Measurements from ENCODE around the gene TNXB. TPM values are rescaled to one million over a fixed set of nuclear protein-coding genes. Genes with fewer than 3 reads are reported as not detected.
"Not testable (repeated sequence)": the region's sequence is repeated elsewhere in the genome, so short reads cannot be mapped to it uniquely, and the experiment has no call there.

TNXB gene
- total and polyA plus RNA-seq, 9 donors: 13.3 to 334 (median 146) TPM

DNA sequence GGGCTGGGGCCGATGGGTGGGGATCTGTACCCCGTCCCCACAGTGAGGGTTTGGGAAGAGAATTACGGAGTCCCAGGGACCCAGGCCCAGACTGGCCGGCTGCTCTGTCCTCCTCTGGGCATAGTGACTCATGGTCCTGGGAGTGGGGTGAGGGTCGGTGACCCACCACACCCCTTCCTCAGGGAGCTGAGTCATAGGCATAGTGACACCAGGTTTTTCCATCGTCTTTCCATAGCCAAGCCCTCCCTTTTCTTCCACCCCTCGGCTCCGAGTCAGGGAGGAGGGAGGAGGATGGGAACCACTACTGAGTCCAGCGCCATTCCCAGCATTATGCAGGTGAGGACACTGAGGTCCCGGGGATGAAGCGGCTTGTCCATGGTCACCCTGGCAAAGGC lies 62.1 kb downstream of the TNXB start:
- WGBS, 3 donors: 35 to 38% (median 37%) methylated on average over 11 of the region's 11 CpGs
- no peaks in the 10 kb centered on the region for H3K27me3 ChIP-seq
- no peaks in the 10 kb centered on the region for H3K36me3 ChIP-seq
- H3K9me3 ChIP-seq: no peaks in the 10 kb centered on the region
- H3K4me3 ChIP-seq: no peak overlapping the region
- intact Hi-C loops (cut with DNase I): loop anchor here in 1 of 4 donors (2.0 kb wide), 1 partner anchor 66 kb away; no protein-coding TSS in a partner anchor
- peaks cover 10% of the 10 kb centered on the region for H3K4me1 ChIP-seq (ENCODE audit: insufficient read depth)
- H3K27ac ChIP-seq: peak overlapping the region; percentile 73 to 83
- peak in 4 of 5 donors; percentile 67 to 88 (median 72) for DNase-seq
- TF ChIP-seq, protein P1, sequence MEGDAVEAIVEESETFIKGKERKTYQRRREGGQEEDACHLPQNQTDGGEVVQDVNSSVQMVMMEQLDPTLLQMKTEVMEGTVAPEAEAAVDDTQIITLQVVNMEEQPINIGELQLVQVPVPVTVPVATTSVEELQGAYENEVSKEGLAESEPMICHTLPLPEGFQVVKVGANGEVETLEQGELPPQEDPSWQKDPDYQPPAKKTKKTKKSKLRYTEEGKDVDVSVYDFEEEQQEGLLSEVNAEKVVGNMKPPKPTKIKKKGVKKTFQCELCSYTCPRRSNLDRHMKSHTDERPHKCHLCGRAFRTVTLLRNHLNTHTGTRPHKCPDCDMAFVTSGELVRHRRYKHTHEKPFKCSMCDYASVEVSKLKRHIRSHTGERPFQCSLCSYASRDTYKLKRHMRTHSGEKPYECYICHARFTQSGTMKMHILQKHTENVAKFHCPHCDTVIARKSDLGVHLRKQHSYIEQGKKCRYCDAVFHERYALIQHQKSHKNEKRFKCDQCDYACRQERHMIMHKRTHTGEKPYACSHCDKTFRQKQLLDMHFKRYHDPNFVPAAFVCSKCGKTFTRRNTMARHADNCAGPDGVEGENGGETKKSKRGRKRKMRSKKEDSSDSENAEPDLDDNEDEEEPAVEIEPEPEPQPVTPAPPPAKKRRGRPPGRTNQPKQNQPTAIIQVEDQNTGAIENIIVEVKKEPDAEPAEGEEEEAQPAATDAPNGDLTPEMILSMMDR (IDR thresholded peaks at IDR 0.05): no peak
- peak; percentile 19 for TF ChIP-seq POLR2A (IDR thresholded peaks at IDR 0.05)
- peak; percentile 30 for TF ChIP-seq EP300 (IDR thresholded peaks at IDR 0.05)

DNA sequence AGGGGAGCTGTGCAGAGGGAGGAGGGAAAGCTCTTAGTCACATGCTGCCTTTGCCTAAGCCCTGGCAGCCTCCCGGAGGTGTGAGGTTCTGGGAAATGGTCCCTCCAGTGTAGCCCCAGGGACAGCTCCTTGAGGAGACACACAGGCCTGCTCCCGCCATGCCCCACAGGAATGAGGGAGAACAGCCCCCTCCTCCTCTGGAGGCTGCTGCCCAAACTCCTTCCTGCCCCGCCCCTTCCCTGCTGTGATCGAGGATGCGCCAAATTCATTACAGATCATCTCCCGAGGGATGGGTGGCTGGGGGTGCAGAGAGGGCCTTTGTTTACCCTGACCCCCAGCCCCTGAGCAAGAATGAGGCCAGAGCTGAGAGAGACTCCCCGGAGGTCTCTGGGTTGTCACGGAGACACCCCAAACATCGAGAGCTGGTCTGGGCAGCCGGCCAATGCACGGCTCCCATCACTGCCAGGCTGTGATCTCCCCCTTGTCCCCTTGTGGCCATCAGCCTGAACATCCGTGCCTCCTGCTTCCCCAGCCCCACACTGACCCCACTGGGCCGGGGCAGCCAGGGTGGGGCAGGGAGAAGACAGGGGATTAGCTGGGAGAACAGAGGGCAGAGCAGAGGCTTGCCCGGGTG lies 62.6 kb downstream of the TNXB start:
- no peak overlapping the region for H3K4me3 ChIP-seq
- DNase-seq: peak; percentile 67 to 78 (median 77)
- H3K27ac ChIP-seq: peak overlapping the region; percentile 73 to 83
- WGBS, 3 donors: 28 to 40% (median 33%) methylated on average over 14 of the region's 14 CpGs
- H3K4me1 ChIP-seq (ENCODE audit: insufficient read depth): peaks cover 10% of the 10 kb centered on the region
- H3K36me3 ChIP-seq: no peaks in the 10 kb centered on the region
- H3K27me3 ChIP-seq: no peaks in the 10 kb centered on the region
- TF ChIP-seq EP300 (IDR thresholded peaks at IDR 0.05) (no peak), POLR2A (IDR thresholded peaks at IDR 0.05) (no peak)
- TF ChIP-seq, protein P1 (IDR thresholded peaks at IDR 0.05): no peak
- intact Hi-C loops (cut with DNase I): loop anchor here in 1 of 4 donors (2.0 kb wide), 1 partner anchor 66 kb away; no protein-coding TSS in a partner anchor
- H3K9me3 ChIP-seq: no peaks in the 10 kb centered on the region

DNA sequence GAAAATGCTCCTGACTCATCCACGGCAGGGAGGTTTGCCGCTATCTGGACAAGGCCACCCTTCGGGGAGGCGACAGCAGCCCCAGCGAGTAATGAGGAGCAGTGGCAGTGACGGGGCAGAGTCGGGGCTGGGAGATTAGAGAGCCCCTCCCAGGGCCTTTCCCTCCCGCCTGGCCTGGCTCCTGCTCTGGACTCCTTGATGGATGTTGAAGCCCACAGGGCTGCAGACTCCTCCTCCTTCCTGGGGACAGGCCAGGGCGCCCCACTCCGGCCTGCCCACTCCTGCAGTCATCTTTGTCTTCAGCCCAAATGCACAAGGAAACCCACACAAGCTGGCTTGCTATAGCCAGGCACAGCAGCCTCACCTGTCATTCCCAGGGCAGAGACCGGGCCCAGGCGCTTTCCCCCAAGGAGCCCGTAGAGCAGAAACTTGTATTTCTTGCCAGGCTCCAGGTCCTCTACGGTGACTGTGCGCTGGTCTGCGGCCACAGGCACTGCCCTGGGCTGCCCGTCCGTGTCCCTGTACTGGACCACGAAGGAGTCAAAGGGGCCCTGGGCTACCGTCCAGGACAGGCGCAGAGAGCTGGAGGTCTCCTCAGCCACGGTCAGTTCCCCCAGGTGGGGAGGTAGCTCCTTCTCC lies 63.2 kb downstream of the TNXB start:
- Histone ChIP-seq H3K36me3 (no peaks in the 10 kb centered on the region), H3K9me3 (no peaks in the 10 kb centered on the region), H3K4me3 (no peak overlapping the region), H3K27ac (peak overlapping the region; percentile 73 to 83), H3K4me1 (ENCODE audit: insufficient read depth) (peaks cover 10% of the 10 kb centered on the region), H3K27me3 (no peaks in the 10 kb centered on the region)
- intact Hi-C loops (cut with DNase I): loop anchor here in 1 of 4 donors (2.0 kb wide), 1 partner anchor 67 kb away; no protein-coding TSS in a partner anchor
- DNase-seq: peak in 2 of 5 donors; percentile 37 to 58
- 72 to 84% (median 74%) methylated on average over 14 to 22 of the region's 22 CpGs for WGBS, 3 donors
- TF ChIP-seq, protein P1 (IDR thresholded peaks at IDR 0.05): no peak
- TF ChIP-seq EP300 (IDR thresholded peaks at IDR 0.05) (no peak), POLR2A (IDR thresholded peaks at IDR 0.05) (no peak)

DNA sequence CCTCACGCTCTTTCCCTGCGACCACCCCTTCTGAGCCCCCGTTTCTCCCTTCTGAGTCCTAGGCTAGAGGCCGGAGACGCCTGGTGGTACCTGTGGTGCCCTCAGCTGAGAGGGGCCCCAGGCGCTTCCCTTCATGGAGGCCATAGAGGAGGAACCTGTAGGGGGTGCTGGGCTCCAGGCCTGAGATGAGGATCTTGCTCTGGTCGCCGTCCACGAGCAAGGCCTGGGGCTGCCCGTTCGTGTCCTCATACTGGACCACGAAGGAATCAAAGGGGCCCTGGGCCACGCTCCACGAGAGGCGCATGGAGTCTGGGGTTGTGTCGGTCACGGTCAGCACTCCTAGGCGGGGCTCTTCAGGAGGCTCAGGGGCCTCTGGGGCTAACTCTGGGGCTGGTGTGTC lies 64.2 kb downstream of the TNXB start:
- H3K4me3 ChIP-seq; H3K9me3 ChIP-seq; intact Hi-C loops (cut with DNase I); H3K36me3 ChIP-seq; H3K27me3 ChIP-seq; H3K27ac ChIP-seq: not testable (repeated sequence)
- peaks cover 10% of the 10 kb centered on the region for H3K4me1 ChIP-seq (ENCODE audit: insufficient read depth)
- WGBS, 3 donors: 85 to 92% (median 87%) methylated on average over 10 to 13 of the region's 18 CpGs
- peak in 3 of 5 donors; percentile 7 to 46 (median 29) for DNase-seq

DNA sequence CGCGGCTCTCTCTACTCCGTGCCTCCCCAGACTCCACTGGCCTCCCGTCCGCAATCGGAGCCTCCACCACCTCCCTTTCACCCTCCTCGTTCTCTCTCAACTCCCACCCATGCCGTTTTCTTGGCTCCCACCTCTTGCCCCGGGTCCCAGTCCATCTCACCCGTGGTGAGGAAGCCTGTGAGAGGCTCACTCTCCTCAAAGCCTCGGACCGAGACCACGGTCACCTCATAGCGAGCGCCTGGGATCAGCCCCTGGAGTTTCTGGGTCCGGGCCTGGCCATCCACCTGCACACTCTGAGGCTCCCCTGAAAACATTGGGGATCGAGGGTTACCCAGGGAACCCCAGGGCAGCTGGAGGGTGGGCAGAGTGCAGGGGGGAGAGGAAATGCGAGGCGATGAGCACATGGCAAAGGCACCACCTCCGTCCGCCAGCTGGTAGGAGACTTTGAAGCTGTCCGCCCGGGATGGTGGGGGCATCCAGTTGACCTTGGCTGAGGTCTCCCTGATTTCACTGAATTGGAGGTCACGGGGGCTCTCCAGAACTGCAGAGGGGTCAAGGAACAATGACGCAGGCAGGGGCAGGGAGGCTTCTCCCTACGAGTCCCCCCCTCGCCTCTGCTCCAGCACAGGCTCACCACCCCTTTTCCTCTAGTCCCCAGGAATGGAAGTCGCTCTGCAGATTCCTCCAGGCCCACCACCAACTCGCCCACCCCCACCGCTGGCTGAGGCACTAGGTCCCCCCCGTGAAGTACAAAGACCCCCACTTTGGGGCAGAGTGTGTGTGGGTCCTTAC lies 65.4 kb downstream of the TNXB start:
- intact Hi-C loops (cut with DNase I); H3K27ac ChIP-seq: not testable (repeated sequence)

DNA sequence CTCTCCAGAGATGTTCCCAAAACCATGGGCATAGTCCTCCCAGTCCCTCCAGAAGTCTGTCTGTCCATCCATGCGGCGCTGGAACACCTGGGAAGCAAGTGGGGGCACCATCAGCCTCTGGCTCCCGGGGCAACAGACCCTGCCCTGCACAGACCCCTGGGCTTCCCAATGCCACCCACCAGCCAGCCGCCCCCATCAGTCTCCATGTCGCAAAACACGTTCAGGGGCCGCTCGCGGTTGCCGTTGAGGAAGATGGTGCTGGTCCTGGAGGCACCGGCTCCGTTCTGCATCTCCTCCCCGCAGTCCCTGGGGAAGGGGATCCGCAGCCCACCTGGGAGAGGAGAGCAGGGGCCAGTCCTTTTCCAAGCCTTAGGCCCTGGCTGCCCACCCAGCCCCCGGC lies 66.9 kb downstream of the TNXB start:
- H3K27me3 ChIP-seq; intact Hi-C loops (cut with DNase I); H3K4me1 ChIP-seq (ENCODE audit: insufficient read depth); H3K4me3 ChIP-seq; H3K27ac ChIP-seq; H3K36me3 ChIP-seq; H3K9me3 ChIP-seq: not testable (repeated sequence)
- 91 to 94% (median 92%) methylated on average over 10 to 14 of the region's 15 CpGs for WGBS, 3 donors
- peak in 2 of 5 donors; percentile 27 to 38 for DNase-seq

More for the DNA sequence above, 65.4 kb downstream of the TNXB start:
- DNase-seq: peak in 4 of 5 donors; percentile 11 to 39 (median 28)
- H3K4me1 ChIP-seq (ENCODE audit: insufficient read depth): peaks cover 10% of the 10 kb centered on the region
- H3K9me3 ChIP-seq, H3K36me3 ChIP-seq, H3K4me3 ChIP-seq, H3K27me3 ChIP-seq: not testable (repeated sequence)
- 75 to 86% (median 85%) methylated on average over 16 to 19 of the region's 31 CpGs for WGBS, 3 donors

DNA sequence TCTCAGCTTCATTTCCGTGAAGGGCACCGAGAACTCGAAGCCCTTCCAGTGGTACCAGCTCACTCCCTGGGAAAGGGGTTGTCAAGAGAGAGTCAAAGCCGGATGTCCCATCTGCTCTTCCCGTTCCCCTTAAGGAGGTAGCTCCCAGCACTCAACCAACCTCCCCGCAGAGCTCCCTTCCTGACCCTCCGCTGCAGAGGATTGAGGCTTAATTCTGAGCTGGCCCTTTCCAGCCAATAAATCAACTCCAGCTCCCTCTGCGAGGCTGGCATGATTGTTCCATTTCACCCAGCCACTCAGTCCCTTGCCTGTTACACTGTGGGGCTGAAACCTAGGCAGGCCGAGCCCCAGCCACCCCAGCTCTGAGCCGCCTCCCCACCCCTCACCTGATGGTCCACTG lies 67.8 kb downstream of the TNXB start:
- H3K36me3 ChIP-seq; H3K27me3 ChIP-seq; intact Hi-C loops (cut with DNase I); H3K4me1 ChIP-seq (ENCODE audit: insufficient read depth); H3K9me3 ChIP-seq; H3K27ac ChIP-seq; H3K4me3 ChIP-seq: not testable (repeated sequence)
- 68 to 80% (median 73%) methylated on average over 7 to 9 of the region's 10 CpGs for WGBS, 3 donors
- DNase-seq: peak in 1 of 5 donors; percentile 22

DNA sequence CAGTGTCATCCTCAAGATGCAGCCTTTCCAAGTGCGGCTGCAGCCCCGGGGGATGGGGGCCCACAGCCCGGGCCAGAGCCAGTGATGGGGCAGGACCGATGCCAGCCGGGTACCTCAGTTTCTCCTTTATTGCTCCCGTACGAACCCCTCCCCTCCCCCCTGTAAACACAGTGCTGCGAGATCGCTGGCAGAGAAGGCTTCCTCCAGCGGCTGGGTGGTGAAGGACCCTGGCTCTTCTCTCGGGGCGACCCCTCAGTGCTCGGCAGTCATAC lies 68.2 kb downstream of the TNXB start:
- H3K27me3 ChIP-seq; H3K36me3 ChIP-seq; intact Hi-C loops (cut with DNase I); H3K4me1 ChIP-seq (ENCODE audit: insufficient read depth); H3K9me3 ChIP-seq; H3K27ac ChIP-seq; H3K4me3 ChIP-seq: not testable (repeated sequence)
- DNase-seq: peak in 2 of 5 donors; percentile 20 to 38
- 67% methylated on average over 7 of the region's 13 CpGs; no CpG with 5 or more reads in 2 of the 3 donors for WGBS, 3 donors
